ENCODE measurements around the gene MTREX. TPM values are rescaled to one million over a fixed set of nuclear protein-coding genes. Genes with fewer than 3 reads are reported as not detected.

Gene MTREX
- total RNA-seq, 4 donors from 2014 or later: 52.4 to 95.1 (median 60.7) TPM

DNA sequence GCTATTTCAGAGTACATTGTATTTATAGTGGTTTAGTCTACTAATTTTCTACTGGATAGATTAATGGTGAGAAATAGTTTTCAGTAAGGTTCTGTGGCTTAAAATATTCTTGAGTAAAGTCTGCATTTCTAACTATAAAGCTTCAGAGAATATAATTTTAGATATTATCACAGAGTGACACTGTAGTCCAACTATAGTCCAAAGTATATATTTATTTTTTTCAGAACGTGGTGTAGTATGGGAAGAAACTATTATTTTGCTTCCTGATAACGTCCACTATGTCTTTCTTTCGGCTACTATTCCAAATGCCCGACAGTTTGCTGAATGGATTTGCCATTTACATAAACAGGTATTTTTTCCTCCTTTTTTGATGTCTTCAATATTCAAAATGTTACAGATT, 35.3 kb downstream of the MTREX start:
- Histone ChIP-seq H3K27me3 (no peaks in the 10 kb centered on the region), H3K4me3 (no peak overlapping the region), H3K36me3 (peaks cover 0 to 43% (median 4%) of the 10 kb centered on the region in 3 donors), H3K27ac (peak overlapping the region in 1 of 4 donors; percentile 12), H3K4me1 (peaks cover 0 to 6% (median 0%) of the 10 kb centered on the region in 4 donors), H3K9me3 (no peaks in the 10 kb centered on the region)
- WGBS, 2 donors: 84 to 90% methylated on average over 4 of the region's 4 CpGs
- DNase-seq (ENCODE audit: low spot score in 2 of 2): no peak
- TF ChIP-seq POLR2A (IDR thresholded peaks at IDR 0.05) (no peak), EP300 (IDR thresholded peaks at IDR 0.05) (no peak)
- TF ChIP-seq, protein P1, sequence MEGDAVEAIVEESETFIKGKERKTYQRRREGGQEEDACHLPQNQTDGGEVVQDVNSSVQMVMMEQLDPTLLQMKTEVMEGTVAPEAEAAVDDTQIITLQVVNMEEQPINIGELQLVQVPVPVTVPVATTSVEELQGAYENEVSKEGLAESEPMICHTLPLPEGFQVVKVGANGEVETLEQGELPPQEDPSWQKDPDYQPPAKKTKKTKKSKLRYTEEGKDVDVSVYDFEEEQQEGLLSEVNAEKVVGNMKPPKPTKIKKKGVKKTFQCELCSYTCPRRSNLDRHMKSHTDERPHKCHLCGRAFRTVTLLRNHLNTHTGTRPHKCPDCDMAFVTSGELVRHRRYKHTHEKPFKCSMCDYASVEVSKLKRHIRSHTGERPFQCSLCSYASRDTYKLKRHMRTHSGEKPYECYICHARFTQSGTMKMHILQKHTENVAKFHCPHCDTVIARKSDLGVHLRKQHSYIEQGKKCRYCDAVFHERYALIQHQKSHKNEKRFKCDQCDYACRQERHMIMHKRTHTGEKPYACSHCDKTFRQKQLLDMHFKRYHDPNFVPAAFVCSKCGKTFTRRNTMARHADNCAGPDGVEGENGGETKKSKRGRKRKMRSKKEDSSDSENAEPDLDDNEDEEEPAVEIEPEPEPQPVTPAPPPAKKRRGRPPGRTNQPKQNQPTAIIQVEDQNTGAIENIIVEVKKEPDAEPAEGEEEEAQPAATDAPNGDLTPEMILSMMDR (IDR thresholded peaks at IDR 0.05): no peak

DNA sequence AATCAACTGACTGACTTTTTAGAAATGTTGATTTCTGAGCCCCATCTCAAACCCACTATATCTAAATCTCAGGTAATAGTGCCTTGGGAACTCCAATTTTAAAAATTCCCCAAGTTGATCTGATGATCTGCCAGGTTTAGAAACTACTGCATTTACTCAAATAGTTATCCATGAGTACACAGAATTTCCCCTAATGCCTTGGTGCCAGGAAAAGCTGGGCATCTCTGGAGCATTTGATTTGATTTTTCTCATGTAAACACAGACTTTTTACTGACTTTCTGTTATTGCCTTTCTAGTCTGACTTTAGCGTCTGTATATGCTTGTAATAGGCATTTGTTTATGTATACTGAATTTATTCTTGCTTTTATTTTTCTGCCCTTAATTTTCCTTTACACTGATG, 35.8 kb downstream of the MTREX start:
- peak overlapping the region in 1 of 4 donors; percentile 60 for H3K27ac ChIP-seq
- DNase-seq (ENCODE audit: low spot score in 2 of 2): no peak
- WGBS, 2 donors: 70 to 74% methylated on average over 1 of the region's 1 CpG
- TF ChIP-seq POLR2A (IDR thresholded peaks at IDR 0.05) (no peak), EP300 (IDR thresholded peaks at IDR 0.05) (no peak)
- TF ChIP-seq, protein P1 (IDR thresholded peaks at IDR 0.05): no peak
- peaks cover 0 to 4% (median 0%) of the 10 kb centered on the region in 4 donors for H3K4me1 ChIP-seq
- H3K4me3 ChIP-seq: no peak overlapping the region
- H3K9me3 ChIP-seq: no peaks in the 10 kb centered on the region
- H3K27me3 ChIP-seq: no peaks in the 10 kb centered on the region
- peaks cover 0 to 47% (median 4%) of the 10 kb centered on the region in 3 donors for H3K36me3 ChIP-seq

DNA sequence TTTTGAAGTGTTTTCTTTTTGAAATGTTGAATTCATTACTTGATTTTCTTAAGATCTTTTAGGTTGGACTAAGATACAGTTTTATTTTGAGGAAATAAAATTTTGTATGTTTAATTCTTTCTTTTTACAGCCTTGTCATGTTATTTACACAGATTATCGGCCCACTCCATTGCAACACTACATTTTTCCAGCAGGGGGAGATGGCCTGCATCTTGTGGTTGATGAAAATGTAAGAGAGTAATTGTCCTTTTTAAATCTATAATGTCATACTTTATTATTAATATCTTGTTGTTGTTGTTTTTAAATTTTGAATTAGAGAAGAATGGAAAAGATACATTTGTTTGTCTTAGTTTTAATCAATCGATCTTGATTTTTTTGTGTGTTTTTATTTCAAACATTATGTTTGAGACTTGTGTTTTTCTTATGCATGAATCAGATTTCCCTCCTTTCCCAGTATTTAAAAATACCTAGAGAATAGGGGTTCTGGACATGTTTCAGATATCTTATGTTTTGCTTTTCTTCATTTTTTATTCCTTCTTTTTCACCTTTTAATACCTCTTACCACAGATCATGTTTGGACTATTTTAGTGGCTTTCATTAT, 36.7 kb downstream of the MTREX start:
- 35 to 42% methylated on average over 2 of the region's 2 CpGs for WGBS, 2 donors
- DNase-seq (ENCODE audit: low spot score in 2 of 2): peak; percentile 74 to 95
- Histone ChIP-seq H3K27ac (peak overlapping the region in 2 of 4 donors; percentile 8 to 60), H3K4me1 (peaks cover 0 to 4% (median 0%) of the 10 kb centered on the region in 4 donors), H3K9me3 (no peaks in the 10 kb centered on the region), H3K4me3 (no peak overlapping the region), H3K27me3 (no peaks in the 10 kb centered on the region), H3K36me3 (peaks cover 0 to 56% (median 4%) of the 10 kb centered on the region in 3 donors)
- TF ChIP-seq, protein P1 (IDR thresholded peaks at IDR 0.05): peak; percentile 72 to 85 (median 80)
- TF ChIP-seq EP300 (IDR thresholded peaks at IDR 0.05) (no peak), POLR2A (IDR thresholded peaks at IDR 0.05) (no peak)

DNA sequence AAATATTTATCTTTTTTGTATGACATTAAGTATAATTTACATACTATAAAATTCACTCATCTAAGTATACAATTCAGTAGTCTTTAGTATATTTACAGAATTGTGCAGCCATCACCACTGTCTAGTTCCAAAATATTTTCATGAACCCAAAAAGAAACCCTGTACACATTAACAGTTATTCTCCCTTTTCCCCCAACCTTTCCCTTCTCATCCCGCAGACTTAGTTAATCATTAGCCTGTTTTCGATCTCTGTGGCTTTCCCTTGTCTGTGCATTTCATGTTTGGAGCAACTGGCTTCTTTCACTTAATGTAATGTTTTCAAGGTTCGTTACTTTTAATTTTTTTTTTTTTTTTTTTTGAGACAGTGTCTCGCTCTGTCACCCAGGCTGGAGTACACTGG, 37.5 kb downstream of the MTREX start:
- DNase-seq (ENCODE audit: low spot score in 2 of 2): no peak
- H3K27ac ChIP-seq: no peak overlapping the region
- peaks cover 3 to 64% (median 4%) of the 10 kb centered on the region in 3 donors for H3K36me3 ChIP-seq
- no peak overlapping the region for H3K4me3 ChIP-seq
- H3K9me3 ChIP-seq: no peaks in the 10 kb centered on the region
- H3K27me3 ChIP-seq: no peaks in the 10 kb centered on the region
- TF ChIP-seq EP300 (IDR thresholded peaks at IDR 0.05) (no peak), POLR2A (IDR thresholded peaks at IDR 0.05) (no peak)
- TF ChIP-seq, protein P1 (IDR thresholded peaks at IDR 0.05): no peak
- whole genome bisulfite sequencing, 2 donors: 93 to 97% methylated on average over 4 of the region's 4 CpGs
- H3K4me1 ChIP-seq: peaks cover 0 to 4% (median 0%) of the 10 kb centered on the region in 4 donors

DNA sequence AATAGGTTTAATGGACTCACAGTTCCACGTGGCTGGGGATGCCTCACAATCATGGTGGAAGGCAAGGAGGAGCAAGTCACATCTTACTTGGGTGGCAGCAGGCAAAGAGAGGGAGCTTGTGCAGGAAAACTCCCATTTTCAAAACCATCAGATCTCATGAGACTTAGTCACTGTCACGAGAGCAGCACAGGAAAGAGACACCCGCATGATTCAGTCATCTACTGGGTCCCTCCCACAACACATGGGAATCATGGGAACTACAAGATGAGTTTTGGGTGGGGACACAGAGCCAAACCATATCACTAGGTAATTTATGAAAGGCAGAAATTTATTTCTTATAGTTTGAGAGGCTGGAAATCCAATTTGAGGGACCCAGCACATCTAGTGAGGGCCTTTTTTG, 40.0 kb downstream of the MTREX start:
- H3K27ac ChIP-seq: no peak overlapping the region
- no peak for DNase-seq (ENCODE audit: low spot score in 2 of 2)
- WGBS, 2 donors: 84 to 92% methylated on average over 3 of the region's 3 CpGs

More for the DNA sequence above, 40.0 kb downstream of the MTREX start:
- TF ChIP-seq, protein P1 (IDR thresholded peaks at IDR 0.05): no peak
- no peak for TF ChIP-seq POLR2A (IDR thresholded peaks at IDR 0.05)
- TF ChIP-seq EP300 (IDR thresholded peaks at IDR 0.05): no peak
- Histone ChIP-seq H3K36me3 (peaks cover 4 to 59% (median 6%) of the 10 kb centered on the region in 3 donors), H3K9me3 (no peaks in the 10 kb centered on the region), H3K27me3 (no peaks in the 10 kb centered on the region), H3K4me3 (no peak overlapping the region), H3K4me1 (peaks cover 0 to 4% (median 0%) of the 10 kb centered on the region in 4 donors)

Measured in tibial nerve (tissue), 4 donors.